Measurements from ENCODE around the gene PGAP2. TPM values are rescaled to one million over a fixed set of nuclear protein-coding genes. Genes with fewer than 3 reads are reported as not detected.

The PGAP2 gene
- 21.1 to 26.5 TPM (median 22.5 TPM) in 5 replicates for total RNA-seq (2022; extraction: Qiagen RNA extraction; ENCODE audit: low read depth)

GRCh38 chr11:3807909-3808860 lies at the start of gene PGAP2:
Gene PGAP2, plus strand, starts transcription at chr11:3808560. Its CDS starts 2,700 bp downstream, at chr11:3811260.

GRCh38 chr11:3797329-3798090 lies 10.8 kb upstream of the PGAP2 start, which contains the start of gene NUP98:
Gene NUP98, minus strand, starts transcription at chr11:3797554. Its CDS starts 15,437 bp downstream, at chr11:3782117.

DNA sequence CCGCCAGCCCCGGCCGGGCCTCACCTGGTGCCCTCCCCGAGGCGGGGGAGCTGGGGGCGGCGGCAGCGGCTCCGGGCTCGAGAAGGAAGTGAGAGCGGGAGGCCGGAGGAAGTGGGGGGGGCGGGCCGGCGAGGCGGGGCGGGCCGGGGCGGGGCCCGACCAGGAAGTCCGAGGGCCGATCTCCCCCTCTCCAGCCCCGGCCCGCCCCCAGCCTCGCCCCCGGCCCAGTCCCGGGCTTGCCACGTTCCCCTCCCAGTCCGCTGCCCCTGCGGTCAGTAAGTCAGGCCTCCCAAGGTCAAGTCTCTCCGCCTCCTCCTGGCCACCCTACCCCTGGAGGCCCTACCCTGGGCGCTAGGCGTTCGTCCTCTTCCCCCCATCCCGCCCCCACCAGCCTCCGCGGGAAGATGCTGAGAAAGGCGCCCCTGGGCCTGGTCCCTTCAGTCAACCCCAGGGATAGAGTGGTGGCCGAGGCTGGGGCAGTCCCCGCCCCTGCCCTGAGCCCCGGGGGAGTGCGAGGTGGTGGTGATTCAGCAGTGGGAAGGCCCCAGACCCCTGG lies 32.6 kb downstream of the PGAP2 start, which contains the start of gene RHOG:
TSS of gene RHOG (minus strand) at position 90 of the 556 bp plus-strand sequence. CDS start 12,821 bp downstream, outside the sequence.

DNA sequence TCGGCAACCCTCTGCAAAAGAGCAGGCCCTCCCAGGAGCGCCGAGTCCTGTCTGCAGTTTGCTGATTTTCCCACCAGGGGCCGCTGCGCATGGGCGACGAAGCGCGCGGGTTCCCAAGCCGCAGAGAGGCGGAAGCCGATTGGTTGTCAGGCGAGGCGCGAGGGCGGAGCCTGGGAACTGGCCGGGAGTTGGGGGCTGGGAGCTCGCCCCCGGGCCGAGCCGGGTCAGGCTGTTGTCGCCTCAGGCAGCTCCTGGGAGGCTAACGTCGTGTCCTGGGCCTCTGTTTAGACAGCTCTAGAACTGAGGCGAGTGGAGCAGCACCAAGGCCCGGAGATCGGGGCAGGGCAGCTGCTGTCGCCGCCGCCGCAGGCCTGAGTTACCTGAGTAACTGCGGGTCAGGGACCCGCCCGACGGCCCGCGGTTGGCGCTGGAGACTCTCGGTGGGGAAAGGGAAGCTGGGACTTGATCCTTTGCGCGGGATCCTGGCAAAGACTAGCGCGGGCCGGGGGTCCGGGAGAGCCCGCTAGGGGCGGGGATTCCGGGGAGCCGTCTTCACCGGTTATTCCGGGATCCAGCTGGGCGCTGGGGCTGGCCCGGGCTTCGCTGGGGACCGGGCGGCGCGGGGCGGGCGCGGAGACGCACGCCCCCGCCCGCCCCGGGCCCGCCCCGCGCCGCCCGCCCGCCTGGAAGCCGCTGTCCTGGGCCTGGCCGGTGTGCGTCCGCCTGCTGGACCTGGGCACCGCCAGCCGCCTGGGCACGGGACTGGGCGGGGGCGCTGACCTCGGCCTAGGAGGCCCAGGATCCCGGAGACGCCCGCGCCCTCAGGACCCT lies 46.8 kb downstream of the PGAP2 start, which contains the start of gene STIM1:
TSS of gene STIM1 (plus strand) at position 688 of the 831 bp plus-strand sequence. CDS start 607 bp downstream, outside the sequence.

Other genes starting within 250 kb of the PGAP2 start
- gene ART5, start 166.6 kb upstream of the PGAP2 start, total RNA-seq (2022; extraction: Qiagen RNA extraction; ENCODE audit: low read depth) = 0.23 to 0.57 TPM (median 0.34 TPM) in 4 of 5 replicates, not detected in the other
- gene ART1, start 163.4 kb upstream of the PGAP2 start, total RNA-seq (2022; extraction: Qiagen RNA extraction; ENCODE audit: low read depth) = not detected in 5 replicates
- 0.53 to 2.4 TPM (median 0.94 TPM) in 5 replicates for gene CHRNA10, start 137.2 kb upstream of the PGAP2 start, total RNA-seq (2022; extraction: Qiagen RNA extraction; ENCODE audit: low read depth)
- gene NUP98, start 11.0 kb upstream of the PGAP2 start, total RNA-seq (2022; extraction: Qiagen RNA extraction; ENCODE audit: low read depth) = 63.1 to 75.4 TPM (median 72.6 TPM) in 5 replicates
- 96.8 to 109 TPM (median 99.0 TPM) in 5 replicates for gene RHOG, start 32.4 kb downstream of the PGAP2 start, total RNA-seq (2022; extraction: Qiagen RNA extraction; ENCODE audit: low read depth)
- 24.6 to 28.2 TPM (median 26.3 TPM) in 5 replicates for gene STIM1, start 47.1 kb downstream of the PGAP2 start, total RNA-seq (2022; extraction: Qiagen RNA extraction; ENCODE audit: low read depth)